Measurements from ENCODE around the gene PARP4. TPM values are rescaled to one million over a fixed set of nuclear protein-coding genes. Genes with fewer than 3 reads are reported as not detected.
"Not testable (repeated sequence)": the region's sequence is repeated elsewhere in the genome, so short reads cannot be mapped to it uniquely, and the experiment has no call there.

The PARP4 gene
- total RNA-seq, 2 donors from 2014 or later = 35.7 to 51.8 TPM

GRCh38 chr13:24385902-24386301, 126.7 kb downstream of the PARP4 start:
- WGBS, 2 experiments (ENCODE audit: insufficient coverage in 1 of 2, insufficient read length in 1 of 2) = 94 to 100% methylated on average over 2 to 10 of the region's 10 CpGs
- no peaks in the 10 kb centered on the region for H3K9me3 Mint-ChIP-seq
- H3K27ac Mint-ChIP-seq = no peak overlapping the region
- Histone ChIP-seq H3K27me3 (ENCODE audit: control insufficient read depth, insufficient read depth, low read length, poor library complexity, severe bottlenecking) (no peaks in the 10 kb centered on the region), H3K9me3 (ENCODE audit: control insufficient read depth, low read length) (no peaks in the 10 kb centered on the region), H3K4me1 (ENCODE audit: control insufficient read depth, insufficient read depth, low read length) (no peaks in the 10 kb centered on the region), H3K27ac (ENCODE audit: low read depth, low read length) (no peak overlapping the region), H3K9ac (ENCODE audit: extremely low read depth, low read length, poor library complexity, severe bottlenecking) (no peak overlapping the region), H3K36me3 (ENCODE audit: control insufficient read depth, insufficient read depth, low read length) (no peaks in the 10 kb centered on the region), H3K4me3 (ENCODE audit: low read length) (no peak overlapping the region)
- H3K4me3 Mint-ChIP-seq = no peak overlapping the region
- TF ChIP-seq CTCF (conservative IDR thresholded peaks at IDR 0.05) = no peak
- no peaks in the 10 kb centered on the region for H3K36me3 Mint-ChIP-seq (ENCODE audit: low read depth)
- DNase-seq = no peak
- H3K27me3 Mint-ChIP-seq (ENCODE audit: insufficient read depth) = no peaks in the 10 kb centered on the region
- H3K4me1 Mint-ChIP-seq = peaks cover 4% of the 10 kb centered on the region

- not testable (repeated sequence) for H3K36me3 Mint-ChIP-seq (ENCODE audit: low read depth); H3K27ac Mint-ChIP-seq
Measured at GRCh38 chr13:24384946-24385345, 127.6 kb downstream of the PARP4 start.

DNA sequence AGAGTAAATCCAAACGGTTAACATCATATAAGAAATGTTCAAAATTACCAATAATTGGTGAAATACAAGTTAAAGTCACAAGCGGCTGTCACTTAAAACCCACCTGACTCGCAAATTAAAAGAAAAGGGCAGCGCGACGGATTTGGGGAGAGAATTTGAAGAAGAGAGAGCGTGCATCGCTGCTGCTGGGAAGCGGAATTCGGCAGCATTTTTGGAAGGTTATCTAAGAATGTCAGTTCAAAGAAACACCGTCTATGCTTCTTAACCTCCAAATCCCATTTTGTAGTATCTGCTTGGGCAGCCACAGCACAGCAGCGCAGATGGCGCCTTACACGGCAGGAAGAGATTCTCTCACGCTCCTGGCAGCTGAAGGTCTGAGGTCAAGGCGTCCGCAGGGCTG, 128.5 kb downstream of the PARP4 start:
- H3K27ac ChIP-seq (ENCODE audit: low read depth, low read length); H3K4me3 ChIP-seq (ENCODE audit: low read length); H3K9me3 ChIP-seq (ENCODE audit: control insufficient read depth, low read length); DNase-seq; H3K9ac ChIP-seq (ENCODE audit: extremely low read depth, low read length, poor library complexity, severe bottlenecking); H3K36me3 Mint-ChIP-seq (ENCODE audit: low read depth); H3K27ac Mint-ChIP-seq; H3K4me1 Mint-ChIP-seq; H3K4me1 ChIP-seq (ENCODE audit: control insufficient read depth, insufficient read depth, low read length); H3K4me3 Mint-ChIP-seq; H3K27me3 Mint-ChIP-seq (ENCODE audit: insufficient read depth); H3K36me3 ChIP-seq (ENCODE audit: control insufficient read depth, insufficient read depth, low read length); H3K27me3 ChIP-seq (ENCODE audit: control insufficient read depth, insufficient read depth, low read length, poor library complexity, severe bottlenecking); H3K9me3 Mint-ChIP-seq: not testable (repeated sequence)
- WGBS, 2 experiments (ENCODE audit: insufficient coverage in 1 of 2, insufficient read length in 1 of 2) = 94 to 98% methylated on average over 9 to 17 of the region's 17 CpGs

More at GRCh38 chr13:24384946-24385345, 127.6 kb downstream of the PARP4 start:
- 93 to 100% methylated on average over 1 to 13 of the region's 15 CpGs for WGBS, 2 experiments (ENCODE audit: insufficient coverage in 1 of 2, insufficient read length in 1 of 2)
- H3K27me3 Mint-ChIP-seq (ENCODE audit: insufficient read depth); H3K9me3 ChIP-seq (ENCODE audit: control insufficient read depth, low read length); H3K27me3 ChIP-seq (ENCODE audit: control insufficient read depth, insufficient read depth, low read length, poor library complexity, severe bottlenecking); H3K4me1 Mint-ChIP-seq; H3K9me3 Mint-ChIP-seq; H3K4me3 Mint-ChIP-seq; H3K27ac ChIP-seq (ENCODE audit: low read depth, low read length); DNase-seq; H3K9ac ChIP-seq (ENCODE audit: extremely low read depth, low read length, poor library complexity, severe bottlenecking); H3K4me1 ChIP-seq (ENCODE audit: control insufficient read depth, insufficient read depth, low read length); H3K4me3 ChIP-seq (ENCODE audit: low read length); H3K36me3 ChIP-seq (ENCODE audit: control insufficient read depth, insufficient read depth, low read length): not testable (repeated sequence)

GRCh38 chr13:24381541-24382265, 130.9 kb downstream of the PARP4 start:
- no peaks in the 10 kb centered on the region for H3K36me3 ChIP-seq (ENCODE audit: control insufficient read depth, insufficient read depth, low read length)
- Mint-ChIP-seq H3K27me3 (ENCODE audit: insufficient read depth) (no peaks in the 10 kb centered on the region), H3K4me3 (no peak overlapping the region), H3K4me1 (no peaks in the 10 kb centered on the region), H3K9me3 (no peaks in the 10 kb centered on the region), H3K27ac (no peak overlapping the region), H3K36me3 (ENCODE audit: low read depth) (no peaks in the 10 kb centered on the region)
- H3K9me3 ChIP-seq (ENCODE audit: control insufficient read depth, low read length) = no peaks in the 10 kb centered on the region
- H3K4me1 ChIP-seq (ENCODE audit: control insufficient read depth, insufficient read depth, low read length) = no peaks in the 10 kb centered on the region
- DNase-seq = no peak
- no peak for TF ChIP-seq CTCF (conservative IDR thresholded peaks at IDR 0.05)
- H3K4me3 ChIP-seq (ENCODE audit: low read length) = no peak overlapping the region
- H3K9ac ChIP-seq (ENCODE audit: extremely low read depth, low read length, poor library complexity, severe bottlenecking) = no peak overlapping the region
- H3K27me3 ChIP-seq (ENCODE audit: control insufficient read depth, insufficient read depth, low read length, poor library complexity, severe bottlenecking) = no peaks in the 10 kb centered on the region
- 84 to 92% methylated on average over 2 to 14 of the region's 14 CpGs for WGBS, 2 experiments (ENCODE audit: insufficient coverage in 1 of 2, insufficient read length in 1 of 2)
- H3K27ac ChIP-seq (ENCODE audit: low read depth, low read length) = no peak overlapping the region

GRCh38 chr13:24380881-24381280, 131.7 kb downstream of the PARP4 start:
- H3K27ac ChIP-seq (ENCODE audit: low read depth, low read length); H3K27me3 ChIP-seq (ENCODE audit: control insufficient read depth, insufficient read depth, low read length, poor library complexity, severe bottlenecking); H3K4me3 Mint-ChIP-seq; DNase-seq; H3K27me3 Mint-ChIP-seq (ENCODE audit: insufficient read depth); H3K27ac Mint-ChIP-seq; H3K9me3 ChIP-seq (ENCODE audit: control insufficient read depth, low read length); H3K4me1 ChIP-seq (ENCODE audit: control insufficient read depth, insufficient read depth, low read length); H3K36me3 Mint-ChIP-seq (ENCODE audit: low read depth); H3K4me1 Mint-ChIP-seq; H3K9me3 Mint-ChIP-seq; H3K36me3 ChIP-seq (ENCODE audit: control insufficient read depth, insufficient read depth, low read length); H3K9ac ChIP-seq (ENCODE audit: extremely low read depth, low read length, poor library complexity, severe bottlenecking); H3K4me3 ChIP-seq (ENCODE audit: low read length): not testable (repeated sequence)

GRCh38 chr13:24380227-24380626, 132.4 kb downstream of the PARP4 start:
- H3K9ac ChIP-seq (ENCODE audit: extremely low read depth, low read length, poor library complexity, severe bottlenecking); H3K4me3 Mint-ChIP-seq; H3K9me3 ChIP-seq (ENCODE audit: control insufficient read depth, low read length); H3K36me3 ChIP-seq (ENCODE audit: control insufficient read depth, insufficient read depth, low read length); H3K27ac Mint-ChIP-seq; H3K27me3 Mint-ChIP-seq (ENCODE audit: insufficient read depth); H3K36me3 Mint-ChIP-seq (ENCODE audit: low read depth); H3K27ac ChIP-seq (ENCODE audit: low read depth, low read length); H3K9me3 Mint-ChIP-seq; H3K4me3 ChIP-seq (ENCODE audit: low read length); H3K4me1 ChIP-seq (ENCODE audit: control insufficient read depth, insufficient read depth, low read length); DNase-seq; H3K27me3 ChIP-seq (ENCODE audit: control insufficient read depth, insufficient read depth, low read length, poor library complexity, severe bottlenecking); H3K4me1 Mint-ChIP-seq: not testable (repeated sequence)
- 90% methylated on average over 1 of the region's 3 CpGs; no CpG with 5 or more reads in 1 of the 2 experiments for WGBS, 2 experiments (ENCODE audit: insufficient coverage in 1 of 2, insufficient read length in 1 of 2)

Data from endodermal cell (in vitro differentiated cells).